Rectal smooth muscle tissue (tissue), 1 donor: ENCODE data around the gene MAP2K2.

Experiments
- H3K27ac ChIP-seq: one replicate; pipeline ENCODE4 v1.7.0; 2013; ENCODE audit warnings: low read depth, low read length, inconsistent platforms
- H3K27me3 ChIP-seq: one replicate; pipeline ENCODE4 v1.7.0; 2013; ENCODE audit warnings: low read length; ENCODE audit not compliant: control insufficient read depth, insufficient read depth
- H3K36me3 ChIP-seq: one replicate; pipeline ENCODE4 v1.7.0; 2013; ENCODE audit warnings: low read length; ENCODE audit not compliant: control insufficient read depth, insufficient read depth
- H3K4me1 ChIP-seq: one replicate; pipeline ENCODE4 v1.7.0; 2013; ENCODE audit warnings: low read length; ENCODE audit not compliant: control insufficient read depth, insufficient read depth
- H3K4me3 ChIP-seq: one replicate; pipeline ENCODE4 v1.7.0; 2013; ENCODE audit warnings: low read length
- H3K9ac ChIP-seq: one replicate; pipeline ENCODE4 v1.7.0; 2013; ENCODE audit warnings: low read length

Gene MAP2K2

GRCh38 chr19:4057931-4058692, 65.8 kb downstream of the MAP2K2 start:
- H3K9ac ChIP-seq, result peak overlapping the region; percentile 59
- H3K27me3 ChIP-seq, result no peaks in the 10 kb centered on the region
- peaks cover 39% of the 10 kb centered on the region for H3K4me1 ChIP-seq
- peaks cover 22% of the 10 kb centered on the region for H3K36me3 ChIP-seq
- peak overlapping the region; percentile 90 for H3K27ac ChIP-seq
- peak overlapping the region; percentile 45 for H3K4me3 ChIP-seq

GRCh38 chr19:4055209-4055552, 68.7 kb downstream of the MAP2K2 start:
- H3K4me1 ChIP-seq, result peaks cover 17% of the 10 kb centered on the region
- H3K27me3 ChIP-seq, result no peaks in the 10 kb centered on the region
- peaks cover 35% of the 10 kb centered on the region for H3K36me3 ChIP-seq
- H3K4me3 ChIP-seq, result no peak overlapping the region
- no peak overlapping the region for H3K9ac ChIP-seq
- no peak overlapping the region for H3K27ac ChIP-seq

- Histone ChIP-seq H3K4me1 (peaks cover 16% of the 10 kb centered on the region), H3K27ac (no peak overlapping the region), H3K27me3 (no peaks in the 10 kb centered on the region), H3K4me3 (no peak overlapping the region), H3K36me3 (peaks cover 38% of the 10 kb centered on the region), H3K9ac (no peak overlapping the region)
Observed at GRCh38 chr19:4054441-4055208, 69.3 kb downstream of the MAP2K2 start.

- Histone ChIP-seq H3K4me1 (peaks cover 7% of the 10 kb centered on the region), H3K9ac (no peak overlapping the region), H3K27ac (no peak overlapping the region)
Observed at GRCh38 chr19:4053423-4054324, 70.2 kb downstream of the MAP2K2 start.

GRCh38 chr19:4052993-4053422, 70.9 kb downstream of the MAP2K2 start:
- H3K27me3 ChIP-seq, result no peaks in the 10 kb centered on the region
- peaks cover 7% of the 10 kb centered on the region for H3K4me1 ChIP-seq
- no peak overlapping the region for H3K9ac ChIP-seq
- H3K4me3 ChIP-seq, result peak overlapping the region; percentile 44
- H3K27ac ChIP-seq, result peak overlapping the region; percentile 52
- H3K36me3 ChIP-seq, result peaks cover 44% of the 10 kb centered on the region

More at GRCh38 chr19:4053423-4054324, 70.2 kb downstream of the MAP2K2 start:
- Histone ChIP-seq H3K4me3 (peak overlapping the region; percentile 44), H3K27me3 (no peaks in the 10 kb centered on the region), H3K36me3 (peaks cover 40% of the 10 kb centered on the region)

GRCh38 chr19:4052114-4052992, 71.6 kb downstream of the MAP2K2 start:
- Histone ChIP-seq H3K27me3 (no peaks in the 10 kb centered on the region), H3K4me1 (peaks cover 7% of the 10 kb centered on the region), H3K36me3 (peaks cover 44% of the 10 kb centered on the region), H3K4me3 (peak overlapping the region; percentile 44), H3K27ac (peak overlapping the region; percentile 52), H3K9ac (peak overlapping the region; percentile 11)

- Histone ChIP-seq H3K4me3 (no peak overlapping the region), H3K9ac (no peak overlapping the region), H3K36me3 (peaks cover 44% of the 10 kb centered on the region), H3K4me1 (peaks cover 7% of the 10 kb centered on the region), H3K27me3 (no peaks in the 10 kb centered on the region), H3K27ac (peak overlapping the region; percentile 22)
Observed at GRCh38 chr19:4051175-4052101, 72.5 kb downstream of the MAP2K2 start.

GRCh38 chr19:4049432-4049831, 74.5 kb downstream of the MAP2K2 start:
- Histone ChIP-seq H3K36me3 (peaks cover 35% of the 10 kb centered on the region), H3K27me3 (no peaks in the 10 kb centered on the region), H3K4me1 (peaks cover 7% of the 10 kb centered on the region), H3K4me3 (no peak overlapping the region), H3K9ac (no peak overlapping the region), H3K27ac (no peak overlapping the region)

GRCh38 chr19:4046946-4047683, 76.8 kb downstream of the MAP2K2 start:
- no peaks in the 10 kb centered on the region for H3K4me1 ChIP-seq
- H3K36me3 ChIP-seq, result peaks cover 20% of the 10 kb centered on the region
- no peak overlapping the region for H3K27ac ChIP-seq
- no peak overlapping the region for H3K9ac ChIP-seq
- H3K4me3 ChIP-seq, result no peak overlapping the region
- no peaks in the 10 kb centered on the region for H3K27me3 ChIP-seq

- H3K36me3 ChIP-seq, result peaks cover 19% of the 10 kb centered on the region
- H3K27me3 ChIP-seq, result no peaks in the 10 kb centered on the region
- no peak overlapping the region for H3K27ac ChIP-seq
- no peak overlapping the region for H3K4me3 ChIP-seq
- H3K4me1 ChIP-seq, result no peaks in the 10 kb centered on the region
- no peak overlapping the region for H3K9ac ChIP-seq
Observed at GRCh38 chr19:4046362-4046691, 77.6 kb downstream of the MAP2K2 start.
